Tibial nerve (tissue), 3 donors: ENCODE data around the gene ZBTB34.

Experiments
- CTCF ChIP-seq, 5 experiments: fragments of 200-600 bp in 3 of 5; fragments of 450-650 bp in 2 of 5; sonication (generic) in 3 of 5; IDR thresholded peaks; one replicate each; pipeline ENCODE4 v1.5.1; 2016 to 2019; ENCODE audit warnings: antibody characterized with exemption in 5 of 5, mild to moderate bottlenecking in 3 of 5, moderate library complexity in 2 of 5
- POLR2A ChIP-seq, 2 donors: fragments of 450-650 bp; IDR thresholded peaks; one replicate each; pipeline ENCODE4 v1.6.1; 2017; ENCODE audit warnings: antibody characterized with exemption in 2 of 2, mild to moderate bottlenecking in 2 of 2, moderate library complexity in 2 of 2

- TF ChIP-seq CTCF (IDR thresholded peaks at IDR 0.05) (no peak), POLR2A (IDR thresholded peaks at IDR 0.05) (no peak)
These were observed 4.3 kb downstream of the ZBTB34 start for GRCh38 chr9:126864771-126865170.
